CD4-positive, alpha-beta T cell (primary cell): Measurements from ENCODE around the gene MGAT5B. TPM values are rescaled to one million over a fixed set of nuclear protein-coding genes. Genes with fewer than 3 reads are reported as not detected.

Experiments
- ATAC-seq: fragments of 200-7000 bp; cut with Tn5 transposase; one replicate; pipeline ENCODE4 v1.10.0; 2022; ENCODE audit warnings: mild to moderate bottlenecking; ENCODE audit not compliant: poor library complexity
- CTCF ChIA-PET: fragments of 350-600 bp; sonication (Branson Sonifier 250); formaldehyde crosslinking; loops from one replicate; lab custom pipeline; 2021; ENCODE audit warnings: antibody characterized with exemption, inconsistent platforms; lab: Charles Lee
- POLR2A ChIA-PET: fragments of 350-600 bp; sonication (Branson Sonifier 250); formaldehyde crosslinking; loops from one replicate; lab custom pipeline; 2021; ENCODE audit warnings: antibody characterized with exemption, inconsistent platforms; lab: Charles Lee
- DNase-seq, 14 experiments: peaks; one replicate each; pipeline ENCODE4 v3.0.0-alpha.2; 2013 to 2020; ENCODE audit warnings: mixed read lengths in 2 of 14
- H3K27ac ChIP-seq, 2 donors: one replicate each; pipeline versions ENCODE4 v1.5.1 to v1.7.0; 2013; ENCODE audit warnings: low read length in 2 of 2, low read depth in 1 of 2, mild to moderate bottlenecking in 1 of 2
- H3K27me3 ChIP-seq, 2 experiments: 1 replicate in 1 of 2; 2 replicates in 1 of 2; pipeline versions ENCODE4 v1.6.1 to v1.7.0; 2013; ENCODE audit warnings: low read length in 2 of 2, control low read depth in 1 of 2, mild to moderate bottlenecking in 1 of 2, moderate library complexity in 1 of 2; ENCODE audit not compliant: insufficient read depth in 2 of 2, control insufficient read depth in 1 of 2
- H3K36me3 ChIP-seq: one replicate; pipeline ENCODE4 v1.6.1; 2013; ENCODE audit warnings: low read length, control low read depth; ENCODE audit not compliant: insufficient read depth
- H3K4me1 ChIP-seq: one replicate; pipeline ENCODE4 v1.6.1; 2013; ENCODE audit warnings: low read length, control low read depth; ENCODE audit not compliant: insufficient read depth
- H3K4me3 ChIP-seq: one replicate; pipeline ENCODE4 v1.5.1; 2013; ENCODE audit warnings: mild to moderate bottlenecking, low read length, moderate library complexity
- H3K9me3 ChIP-seq, 2 experiments: 1 replicate in 1 of 2; 2 replicates in 1 of 2; pipeline versions ENCODE4 v1.6.1 to v1.7.0; 2013; ENCODE audit warnings: low read length in 2 of 2, mild to moderate bottlenecking in 2 of 2, control low read depth in 1 of 2, moderate library complexity in 1 of 2; ENCODE audit not compliant: control insufficient read depth in 1 of 2, insufficient read depth in 1 of 2
- H3K27ac Mint-ChIP-seq: one replicate; pipeline ENCODE4 v1.8.0; 2020; ENCODE audit warnings: mixed read lengths
- H3K27me3 Mint-ChIP-seq: one replicate; pipeline ENCODE4 v1.8.0; 2021; ENCODE audit warnings: mixed read lengths
- H3K36me3 Mint-ChIP-seq: one replicate; pipeline ENCODE4 v1.8.0; 2021; ENCODE audit warnings: low read depth, mixed read lengths
- H3K4me1 Mint-ChIP-seq: one replicate; pipeline ENCODE4 v1.8.0; 2021; ENCODE audit warnings: low read depth, mixed read lengths
- H3K4me3 Mint-ChIP-seq: one replicate; pipeline ENCODE4 v1.8.0; 2020; ENCODE audit warnings: mild to moderate bottlenecking, mixed read lengths
- H3K9me3 Mint-ChIP-seq: one replicate; pipeline ENCODE4 v1.8.0; 2020; ENCODE audit warnings: mixed read lengths
- CTCF ChIP-seq: fragments of 200-600 bp; IDR thresholded peaks from one replicate; pipeline ENCODE4 v1.8.0; 2022; ENCODE audit warnings: antibody characterized with exemption, mild to moderate bottlenecking
- intact Hi-C, 2 experiments: fragments of 100-400 bp; cut with DNase I in 1 of 2; cut with micrococcal nuclease in 1 of 2; formaldehyde crosslinking; loops; one replicate each; pipeline versions ENCODE4 v1.15.1 to v1.9.0; 2023 to 2025; cut with DNase I, micrococcal nuclease
- total RNA-seq, 174 experiments: library from RNA in 2 of 174; stranded (reverse) in 2 of 174; gene quantifications; one replicate each; pipeline ENCODE4 v1.2.3 and lab custom pipeline; 2021 to 2026

MGAT5B gene
- total RNA-seq, 2 experiments from 2014 or later = 0.28 to 0.77 TPM

- no peak for TF ChIP-seq CTCF
- no peak overlapping the region for H3K4me3 ChIP-seq
- ChIA-PET CTCF (no interaction called here), POLR2A (no interaction called here)
- Mint-ChIP-seq H3K4me1 (no peaks in the 10 kb centered on the region), H3K9me3 (no peaks in the 10 kb centered on the region), H3K36me3 (no peaks in the 10 kb centered on the region), H3K4me3 (no peak overlapping the region), H3K27ac (no peak overlapping the region), H3K27me3 (no peaks in the 10 kb centered on the region)
- no peak for ATAC-seq
- H3K27ac ChIP-seq = no peak overlapping the region
- H3K36me3 ChIP-seq = no peaks in the 10 kb centered on the region
- H3K9me3 ChIP-seq = no peaks in the 10 kb centered on the region
- no peaks in the 10 kb centered on the region for H3K27me3 ChIP-seq
- intact Hi-C loops = no loop called here
- DNase-seq = no peak
- no peaks in the 10 kb centered on the region for H3K4me1 ChIP-seq
These were observed 49.6 kb downstream of the MGAT5B start for GRCh38 chr17:76917829-76918228.

GRCh38 chr17:76918811-76919210, 50.6 kb downstream of the MGAT5B start:
- ChIA-PET CTCF (interaction anchor here (1.1 kb wide), 1 partner anchor 137 kb away, joined by 3 read pairs; no protein-coding TSS in a partner anchor), POLR2A (no interaction called here)
- Histone ChIP-seq H3K36me3 (no peaks in the 10 kb centered on the region), H3K9me3 (no peaks in the 10 kb centered on the region), H3K27ac (no peak overlapping the region), H3K4me3 (no peak overlapping the region), H3K27me3 (no peaks in the 10 kb centered on the region), H3K4me1 (no peaks in the 10 kb centered on the region)
- no peak for TF ChIP-seq CTCF
- H3K4me3 Mint-ChIP-seq = no peak overlapping the region
- no peak overlapping the region for H3K27ac Mint-ChIP-seq
- no peaks in the 10 kb centered on the region for H3K36me3 Mint-ChIP-seq
- no peaks in the 10 kb centered on the region for H3K27me3 Mint-ChIP-seq
- ATAC-seq (no peak), DNase-seq (no peak)
- intact Hi-C loops = no loop called here
- H3K9me3 Mint-ChIP-seq = no peaks in the 10 kb centered on the region
- H3K4me1 Mint-ChIP-seq = no peaks in the 10 kb centered on the region

- no peak overlapping the region for H3K27ac ChIP-seq
- no peak for ATAC-seq
- no peak for TF ChIP-seq CTCF
- no peak overlapping the region for H3K4me3 ChIP-seq
- Mint-ChIP-seq H3K9me3 (no peaks in the 10 kb centered on the region), H3K27ac (no peak overlapping the region), H3K4me3 (no peak overlapping the region), H3K36me3 (no peaks in the 10 kb centered on the region), H3K27me3 (no peaks in the 10 kb centered on the region), H3K4me1 (no peaks in the 10 kb centered on the region)
- CTCF ChIA-PET = no interaction called here
- POLR2A ChIA-PET = no interaction called here
- intact Hi-C loops = loop anchor here in 1 of 2 experiments (10.0 kb wide), 1 partner anchor 824 kb away; no protein-coding TSS in a partner anchor
- H3K36me3 ChIP-seq = no peaks in the 10 kb centered on the region
- H3K4me1 ChIP-seq = peaks cover 4% of the 10 kb centered on the region
- H3K27me3 ChIP-seq = no peaks in the 10 kb centered on the region
- H3K9me3 ChIP-seq = no peaks in the 10 kb centered on the region
- no peak for DNase-seq
These were observed 52.3 kb downstream of the MGAT5B start for GRCh38 chr17:76920364-76921139.
